ENCODE results near the gene HDAC4.

HDAC4 gene

DNA sequence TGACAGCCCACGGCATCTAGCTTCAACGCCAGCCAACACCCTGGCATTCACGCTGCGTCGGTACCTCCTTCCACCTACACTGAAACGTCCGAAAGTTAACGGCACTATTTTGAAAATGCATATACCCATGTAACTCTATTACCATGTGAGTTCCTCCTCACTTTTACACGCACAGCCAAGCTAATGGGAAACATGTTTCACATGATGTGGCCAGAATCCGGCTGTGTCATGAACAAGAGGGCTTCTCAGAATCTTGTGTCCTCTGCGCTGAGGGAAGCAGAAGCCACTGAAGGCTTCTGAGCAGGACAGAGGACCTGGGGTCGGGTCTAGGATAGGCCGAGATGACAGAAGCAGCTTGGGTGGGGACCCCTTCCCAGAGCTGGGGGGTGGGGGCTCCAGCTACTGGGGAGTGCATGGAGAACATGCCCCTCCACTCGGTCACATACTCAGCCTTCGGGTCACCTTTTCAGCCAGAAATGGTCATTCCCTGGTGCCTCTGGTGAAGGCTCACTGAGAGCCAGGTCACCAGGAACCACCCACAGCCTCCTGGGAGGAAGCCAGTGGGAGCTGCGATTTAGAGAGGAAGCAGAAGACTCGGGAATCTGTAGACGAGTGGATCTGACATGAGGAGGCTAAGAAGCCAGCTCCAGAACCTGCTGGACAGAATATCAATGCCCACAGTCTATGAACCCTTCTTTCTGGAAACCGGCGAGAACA is 41.5 kb downstream of the HDAC4 start:
- WGBS, 2 experiments: 93 to 95% methylated on average over 20 of the region's 20 CpGs
- H3K27ac ChIP-seq (ENCODE audit: insufficient read depth, low read depth, low read length, poor library complexity, severe bottlenecking): no peak overlapping the region
- no peaks in the 10 kb centered on the region for H3K9me3 ChIP-seq (ENCODE audit: control insufficient read depth, low read length)
- no peak overlapping the region for H3K4me3 ChIP-seq (ENCODE audit: insufficient read depth, low read depth, low read length)
- H3K27me3 ChIP-seq (ENCODE audit: control insufficient read depth, insufficient read depth, low read length, poor library complexity, severe bottlenecking): no peaks in the 10 kb centered on the region
- H3K36me3 ChIP-seq (ENCODE audit: control insufficient read depth, insufficient read depth, low read length): no peaks in the 10 kb centered on the region
- no peaks in the 10 kb centered on the region for H3K4me1 ChIP-seq (ENCODE audit: control insufficient read depth, insufficient read depth, low read length)

DNA sequence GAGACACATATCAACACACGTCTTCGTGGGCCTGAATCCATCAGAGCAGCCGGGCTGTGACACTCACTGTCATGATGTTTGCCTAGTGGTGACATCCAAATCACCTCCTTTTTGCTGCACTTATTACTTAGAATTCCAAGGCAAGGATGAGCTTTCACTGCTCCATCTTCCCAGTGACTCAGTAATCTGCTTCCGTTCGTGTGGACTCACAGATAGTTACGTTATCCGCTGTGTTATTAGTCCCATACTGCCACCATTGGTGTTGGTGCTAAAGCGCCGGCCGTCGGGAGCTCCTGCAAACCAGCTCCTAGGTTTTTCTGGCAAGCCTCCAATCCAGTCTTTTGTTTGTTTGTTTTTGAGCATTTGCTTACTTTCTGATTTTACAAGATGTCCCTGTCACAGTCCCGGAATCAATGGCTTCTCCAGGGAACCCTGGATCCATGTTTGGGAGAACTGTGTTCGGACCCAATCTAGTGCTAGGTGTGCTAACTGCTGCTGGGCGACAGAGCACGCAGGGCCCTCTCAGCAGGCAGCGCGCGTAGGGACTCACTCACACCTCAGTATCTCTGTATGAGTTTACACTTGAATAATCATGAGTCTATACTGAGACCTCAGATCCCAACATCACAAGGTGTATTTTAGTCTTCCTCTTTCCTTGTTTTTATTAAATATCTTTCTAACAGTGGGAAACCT is 42.6 kb downstream of the HDAC4 start:
- H3K27me3 ChIP-seq (ENCODE audit: control insufficient read depth, insufficient read depth, low read length, poor library complexity, severe bottlenecking): no peaks in the 10 kb centered on the region
- WGBS, 2 experiments: 90 to 91% methylated on average over 18 of the region's 18 CpGs
- H3K9me3 ChIP-seq (ENCODE audit: control insufficient read depth, low read length): no peaks in the 10 kb centered on the region
- H3K4me3 ChIP-seq (ENCODE audit: insufficient read depth, low read depth, low read length): no peak overlapping the region
- H3K27ac ChIP-seq (ENCODE audit: insufficient read depth, low read depth, low read length, poor library complexity, severe bottlenecking): no peak overlapping the region
- H3K36me3 ChIP-seq (ENCODE audit: control insufficient read depth, insufficient read depth, low read length): no peaks in the 10 kb centered on the region
- no peaks in the 10 kb centered on the region for H3K4me1 ChIP-seq (ENCODE audit: control insufficient read depth, insufficient read depth, low read length)

DNA sequence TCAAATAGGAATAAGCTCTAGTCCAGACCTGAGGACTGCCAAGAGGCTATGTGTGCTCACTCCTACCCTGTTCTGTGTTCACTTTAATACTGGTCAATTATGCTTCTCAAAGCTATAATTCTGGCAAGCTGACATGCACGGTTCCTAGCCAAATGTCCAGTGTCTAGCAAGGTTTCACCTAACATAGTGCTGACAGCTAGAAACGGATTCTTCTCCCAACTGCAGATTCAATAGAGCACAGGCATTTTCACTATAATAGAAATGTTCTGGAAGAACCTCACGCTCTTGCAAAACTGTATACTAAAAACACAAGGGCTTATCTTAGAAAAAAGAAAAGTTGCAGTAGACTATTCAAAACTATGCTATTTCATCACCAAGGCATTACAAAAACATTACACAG is 45.1 kb downstream of the HDAC4 start:
- Histone ChIP-seq H3K4me1 (ENCODE audit: control insufficient read depth, insufficient read depth, low read length) (no peaks in the 10 kb centered on the region), H3K36me3 (ENCODE audit: control insufficient read depth, insufficient read depth, low read length) (peaks cover 4% of the 10 kb centered on the region), H3K9me3 (ENCODE audit: control insufficient read depth, low read length) (no peaks in the 10 kb centered on the region), H3K27ac (ENCODE audit: insufficient read depth, low read depth, low read length, poor library complexity, severe bottlenecking) (no peak overlapping the region), H3K4me3 (ENCODE audit: insufficient read depth, low read depth, low read length) (no peak overlapping the region), H3K27me3 (ENCODE audit: control insufficient read depth, insufficient read depth, low read length, poor library complexity, severe bottlenecking) (no peaks in the 10 kb centered on the region)
- WGBS, 2 experiments: 92 to 97% methylated on average over 3 of the region's 3 CpGs

DNA sequence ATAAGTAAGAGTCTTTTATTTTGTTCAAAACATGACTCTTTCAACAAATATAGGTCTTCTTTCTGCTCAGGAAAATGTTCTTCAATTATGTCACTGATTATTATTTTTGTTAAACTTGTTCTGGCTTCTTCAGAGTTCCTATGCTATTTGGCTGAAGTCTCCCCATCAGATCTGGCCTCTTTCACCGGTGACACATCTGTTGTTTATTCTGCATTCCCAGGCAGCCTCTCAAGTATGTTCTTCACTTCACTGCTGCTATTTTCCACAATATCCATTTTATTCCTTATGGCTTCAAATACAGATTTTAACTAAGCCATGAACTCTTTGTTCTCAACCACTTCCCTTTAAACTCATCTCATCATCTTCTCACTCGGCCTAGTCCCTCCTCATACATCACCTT is 45.7 kb downstream of the HDAC4 start:
- no peaks in the 10 kb centered on the region for H3K9me3 ChIP-seq (ENCODE audit: control insufficient read depth, low read length)
- no peak overlapping the region for H3K4me3 ChIP-seq (ENCODE audit: insufficient read depth, low read depth, low read length)
- peaks cover 4% of the 10 kb centered on the region for H3K36me3 ChIP-seq (ENCODE audit: control insufficient read depth, insufficient read depth, low read length)
- 93% methylated on average over 2 of the region's 2 CpGs for WGBS, 2 experiments
- no peaks in the 10 kb centered on the region for H3K27me3 ChIP-seq (ENCODE audit: control insufficient read depth, insufficient read depth, low read length, poor library complexity, severe bottlenecking)
- H3K4me1 ChIP-seq (ENCODE audit: control insufficient read depth, insufficient read depth, low read length): no peaks in the 10 kb centered on the region
- no peak overlapping the region for H3K27ac ChIP-seq (ENCODE audit: insufficient read depth, low read depth, low read length, poor library complexity, severe bottlenecking)

DNA sequence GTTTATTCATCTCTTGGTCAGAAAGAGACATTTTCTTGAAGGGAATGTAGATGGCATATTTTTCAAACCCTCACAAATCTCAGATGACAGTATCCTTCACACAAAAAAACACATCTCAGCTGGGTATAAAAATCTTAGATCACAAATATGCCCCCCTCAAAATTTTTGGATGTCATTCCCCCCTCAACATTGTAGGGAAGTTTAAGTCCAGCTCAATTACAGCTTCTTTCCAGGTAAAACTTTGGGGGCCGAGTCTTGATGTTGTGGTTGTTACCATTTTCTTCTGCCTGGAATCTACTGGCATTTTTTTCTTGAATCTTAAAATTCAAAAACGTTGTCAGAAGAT is 46.1 kb downstream of the HDAC4 start:
- WGBS, 2 experiments: 92 to 94% methylated on average over 1 to 2 of the region's 2 CpGs
- Histone ChIP-seq H3K36me3 (ENCODE audit: control insufficient read depth, insufficient read depth, low read length) (peaks cover 4% of the 10 kb centered on the region), H3K27me3 (ENCODE audit: control insufficient read depth, insufficient read depth, low read length, poor library complexity, severe bottlenecking) (no peaks in the 10 kb centered on the region), H3K4me1 (ENCODE audit: control insufficient read depth, insufficient read depth, low read length) (peaks cover 3% of the 10 kb centered on the region), H3K4me3 (ENCODE audit: insufficient read depth, low read depth, low read length) (no peak overlapping the region), H3K27ac (ENCODE audit: insufficient read depth, low read depth, low read length, poor library complexity, severe bottlenecking) (no peak overlapping the region), H3K9me3 (ENCODE audit: control insufficient read depth, low read length) (no peaks in the 10 kb centered on the region)

DNA sequence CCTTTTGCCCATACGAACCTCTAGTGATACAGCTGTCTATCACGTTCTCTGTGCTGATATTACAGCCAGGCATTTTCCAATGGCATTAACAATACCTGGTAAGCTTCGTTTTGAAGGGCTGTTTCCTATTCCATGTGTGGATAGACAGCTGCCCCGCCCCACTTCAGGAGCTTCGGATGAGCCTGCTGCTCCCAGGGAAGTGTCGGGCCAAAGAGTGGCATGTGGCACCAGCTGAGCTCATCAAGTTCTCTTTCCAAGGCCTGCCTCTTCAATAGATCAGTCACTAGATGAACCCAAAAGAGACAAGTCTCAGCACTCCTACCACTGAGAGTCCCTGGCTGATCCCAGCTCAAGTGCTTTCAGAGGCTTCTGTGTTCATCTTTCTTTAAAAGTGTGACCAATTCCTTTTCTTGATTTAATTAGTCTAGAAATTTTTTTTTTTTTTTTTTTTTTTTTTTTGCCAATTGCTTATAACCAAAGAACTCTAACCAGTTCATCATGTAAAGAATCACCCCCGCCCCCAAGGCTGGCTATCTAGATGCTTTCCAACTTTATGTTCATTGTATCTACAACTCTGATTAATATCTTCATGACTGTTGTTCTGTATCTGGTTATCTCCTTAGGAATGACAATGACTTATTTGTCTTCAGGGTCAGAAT is 46.6 kb downstream of the HDAC4 start:
- peaks cover 8% of the 10 kb centered on the region for H3K4me1 ChIP-seq (ENCODE audit: control insufficient read depth, insufficient read depth, low read length)
- peaks cover 4% of the 10 kb centered on the region for H3K36me3 ChIP-seq (ENCODE audit: control insufficient read depth, insufficient read depth, low read length)
- H3K9me3 ChIP-seq (ENCODE audit: control insufficient read depth, low read length): no peaks in the 10 kb centered on the region
- no peak overlapping the region for H3K4me3 ChIP-seq (ENCODE audit: insufficient read depth, low read depth, low read length)
- 87 to 90% methylated on average over 6 to 7 of the region's 7 CpGs for WGBS, 2 experiments
- no peaks in the 10 kb centered on the region for H3K27me3 ChIP-seq (ENCODE audit: control insufficient read depth, insufficient read depth, low read length, poor library complexity, severe bottlenecking)
- no peak overlapping the region for H3K27ac ChIP-seq (ENCODE audit: insufficient read depth, low read depth, low read length, poor library complexity, severe bottlenecking)

DNA sequence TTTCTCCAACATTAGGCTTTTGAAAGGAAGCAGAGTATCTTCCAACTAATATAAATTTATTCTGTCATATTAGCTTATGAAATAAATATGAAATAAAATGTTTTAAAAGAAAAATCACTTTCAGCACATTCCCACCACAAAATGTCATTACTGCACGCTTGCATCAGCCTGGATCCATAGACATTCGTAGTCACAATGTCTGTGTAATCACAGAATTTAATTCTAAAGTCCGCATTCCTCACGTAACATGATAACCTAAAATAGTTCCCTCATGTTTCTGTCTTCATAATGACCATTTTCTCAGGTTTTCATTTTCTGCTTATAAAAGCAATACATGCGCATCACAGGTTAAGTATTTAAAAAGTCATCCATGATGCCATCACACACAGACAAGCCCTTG is 47.1 kb downstream of the HDAC4 start:
- no peak overlapping the region for H3K4me3 ChIP-seq (ENCODE audit: insufficient read depth, low read depth, low read length)
- H3K27me3 ChIP-seq (ENCODE audit: control insufficient read depth, insufficient read depth, low read length, poor library complexity, severe bottlenecking): no peaks in the 10 kb centered on the region
- H3K9me3 ChIP-seq (ENCODE audit: control insufficient read depth, low read length): no peaks in the 10 kb centered on the region
- WGBS, 2 experiments: 95 to 96% methylated on average over 5 of the region's 5 CpGs
- peaks cover 4% of the 10 kb centered on the region for H3K36me3 ChIP-seq (ENCODE audit: control insufficient read depth, insufficient read depth, low read length)
- H3K27ac ChIP-seq (ENCODE audit: insufficient read depth, low read depth, low read length, poor library complexity, severe bottlenecking): no peak overlapping the region
- peaks cover 9% of the 10 kb centered on the region for H3K4me1 ChIP-seq (ENCODE audit: control insufficient read depth, insufficient read depth, low read length)

DNA sequence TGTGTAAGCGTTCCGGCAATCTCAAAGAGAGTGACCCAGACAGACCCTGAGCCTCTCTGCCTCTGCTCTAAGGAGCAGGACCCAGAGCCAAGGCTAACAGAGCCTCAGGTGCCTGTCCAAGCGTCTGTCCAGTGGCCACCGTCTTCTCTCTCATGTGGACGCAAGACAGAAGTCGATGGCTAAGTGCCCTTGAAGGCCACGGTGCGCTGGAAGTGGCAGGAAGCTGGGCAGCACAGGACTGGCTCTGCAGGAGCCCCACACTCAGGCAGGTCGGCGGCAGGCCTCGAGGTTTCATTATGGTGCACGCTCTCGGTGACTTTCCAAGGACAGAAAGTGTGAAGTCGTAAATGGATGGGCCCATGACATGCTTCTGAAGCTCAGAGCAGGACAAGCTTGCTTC is 49.1 kb downstream of the HDAC4 start:
- H3K9me3 ChIP-seq (ENCODE audit: control insufficient read depth, low read length): no peaks in the 10 kb centered on the region
- no peak overlapping the region for H3K4me3 ChIP-seq (ENCODE audit: insufficient read depth, low read depth, low read length)
- peaks cover 4% of the 10 kb centered on the region for H3K36me3 ChIP-seq (ENCODE audit: control insufficient read depth, insufficient read depth, low read length)
- H3K27me3 ChIP-seq (ENCODE audit: control insufficient read depth, insufficient read depth, low read length, poor library complexity, severe bottlenecking): no peaks in the 10 kb centered on the region
- H3K27ac ChIP-seq (ENCODE audit: insufficient read depth, low read depth, low read length, poor library complexity, severe bottlenecking): no peak overlapping the region
- peaks cover 9% of the 10 kb centered on the region for H3K4me1 ChIP-seq (ENCODE audit: control insufficient read depth, insufficient read depth, low read length)
- 95 to 97% methylated on average over 14 of the region's 14 CpGs for WGBS, 2 experiments

DNA sequence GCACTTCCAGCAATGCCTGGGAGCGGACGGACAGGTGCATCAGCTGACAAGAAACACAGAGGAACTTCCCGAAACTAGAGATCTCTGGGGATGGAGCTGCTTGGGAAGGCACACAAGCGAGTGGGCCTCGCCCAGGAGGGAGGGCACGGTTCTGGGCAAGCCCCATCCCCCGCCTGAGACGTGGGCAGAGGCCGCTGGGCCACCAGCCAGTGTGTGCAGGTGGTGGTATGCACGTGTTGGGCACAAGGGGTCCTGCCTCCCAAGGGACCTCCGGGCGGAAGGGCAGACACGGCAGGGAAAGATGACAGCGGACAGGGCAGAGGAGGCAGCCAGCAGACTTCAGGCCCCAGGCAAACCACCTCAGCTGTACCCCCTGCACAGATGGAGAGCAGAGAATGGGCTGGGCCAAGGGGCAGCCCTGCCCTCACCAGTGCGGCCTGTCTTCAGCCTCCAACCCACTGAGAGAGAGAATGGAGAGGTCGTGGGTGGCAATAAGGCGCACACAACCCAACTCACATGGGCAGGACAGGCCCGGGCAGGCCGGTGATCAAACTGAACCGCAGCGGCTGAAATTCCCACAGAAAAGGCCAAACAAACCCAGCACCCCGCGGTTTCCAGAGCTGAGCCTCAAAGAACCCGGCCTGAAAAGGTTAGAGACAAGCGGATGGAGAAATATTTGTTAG is 51.2 kb downstream of the HDAC4 start:
- Histone ChIP-seq H3K4me1 (ENCODE audit: control insufficient read depth, insufficient read depth, low read length) (peaks cover 9% of the 10 kb centered on the region), H3K9me3 (ENCODE audit: control insufficient read depth, low read length) (no peaks in the 10 kb centered on the region), H3K27ac (ENCODE audit: insufficient read depth, low read depth, low read length, poor library complexity, severe bottlenecking) (no peak overlapping the region), H3K4me3 (ENCODE audit: insufficient read depth, low read depth, low read length) (no peak overlapping the region), H3K36me3 (ENCODE audit: control insufficient read depth, insufficient read depth, low read length) (peaks cover 4% of the 10 kb centered on the region), H3K27me3 (ENCODE audit: control insufficient read depth, insufficient read depth, low read length, poor library complexity, severe bottlenecking) (no peaks in the 10 kb centered on the region)
- 64 to 67% methylated on average over 24 to 25 of the region's 25 CpGs for WGBS, 2 experiments
